ENCODE measurements around the gene ANKUB1.
"Not testable (repeated sequence)": the region's sequence is repeated elsewhere in the genome, so short reads cannot be mapped to it uniquely, and the experiment has no call there.

Gene ANKUB1, protein sequence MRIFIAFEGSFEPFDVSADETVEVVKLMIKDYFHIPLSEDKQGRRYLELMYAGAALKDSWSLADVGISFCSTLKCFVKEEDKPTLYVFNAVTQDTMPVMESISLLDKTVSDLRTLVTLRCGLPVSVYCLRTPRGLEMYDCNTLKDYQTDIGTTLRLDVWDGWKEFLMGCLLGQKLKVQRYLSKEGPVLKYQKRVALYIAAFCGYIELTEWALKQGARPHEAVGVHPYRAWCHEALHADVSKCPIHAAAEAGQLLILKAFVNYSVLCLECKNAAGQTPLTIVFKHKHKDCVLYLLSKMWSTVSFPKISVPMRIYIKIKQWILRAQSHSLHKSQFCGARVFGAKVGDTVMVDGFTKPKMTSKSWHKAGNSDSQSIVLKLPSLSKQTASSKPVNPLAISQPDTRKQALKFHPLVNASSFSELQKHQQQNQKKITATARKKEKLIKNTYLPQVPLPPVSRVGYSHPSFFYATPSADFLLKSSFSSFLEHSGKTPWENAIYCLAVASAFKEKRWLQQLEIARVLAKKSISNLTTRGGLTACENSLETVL

DNA sequence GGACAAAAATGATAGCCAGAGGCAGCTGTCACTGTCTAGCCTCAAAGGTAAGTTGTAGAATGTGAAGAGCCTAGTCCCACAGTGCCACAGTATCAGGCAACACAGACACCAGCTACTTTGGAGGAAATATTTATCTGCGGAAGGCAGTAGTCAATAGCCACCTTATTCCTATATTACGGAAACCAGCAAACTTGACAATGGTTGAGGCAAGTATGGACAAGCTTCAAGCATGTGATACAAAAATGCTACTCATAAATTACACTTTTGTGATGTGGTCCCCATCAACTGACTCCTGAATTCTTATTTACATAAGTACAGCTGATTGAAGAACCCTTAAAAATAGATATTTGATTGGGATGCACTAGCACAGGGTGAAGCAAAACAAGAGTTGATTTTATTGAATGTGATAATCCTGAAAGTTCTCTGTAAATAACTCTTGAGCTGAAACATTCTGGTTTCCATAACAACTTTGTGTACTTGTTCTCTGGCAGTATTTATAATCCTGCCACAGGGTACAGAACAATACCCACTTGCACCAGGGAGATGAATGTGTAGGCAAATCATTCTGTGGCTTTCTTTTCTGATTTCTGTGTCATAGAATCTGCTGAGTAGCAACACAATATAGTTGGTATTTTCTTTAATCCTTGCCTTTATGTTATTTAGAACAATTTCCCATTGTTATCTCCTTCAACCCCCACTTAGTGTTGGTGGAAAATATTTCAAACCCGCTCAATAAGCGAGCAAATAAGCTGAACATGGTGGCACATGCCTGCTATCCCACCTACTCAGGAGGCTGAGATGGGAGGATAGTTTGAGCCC, at the start of gene ANKUB1:
Gene ANKUB1 (minus strand): TSS at position 103 of the 819 bp plus-strand sequence. CDS start 188 bp downstream, outside the sequence.
- H3K27me3 Mint-ChIP-seq, result peaks cover 9% of the 10 kb centered on the region

DNA sequence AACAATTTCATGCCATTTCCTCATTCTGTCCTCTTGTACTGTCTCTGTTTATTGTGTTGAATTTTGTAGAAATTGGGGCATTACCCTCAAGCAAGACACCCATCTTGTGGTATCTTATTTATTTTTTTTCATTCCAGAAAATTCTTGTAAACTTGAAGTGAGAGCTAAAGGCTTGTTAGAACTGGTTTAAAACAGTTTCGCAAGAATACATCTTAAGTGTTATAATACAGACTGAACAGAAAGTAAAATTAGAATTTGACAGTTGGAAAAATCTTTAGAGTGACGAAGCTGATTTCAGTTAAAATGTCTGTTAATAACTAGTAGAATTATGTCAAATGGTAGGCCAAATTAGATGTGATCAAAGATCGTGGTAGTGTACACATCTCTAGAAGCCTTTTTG, 47.5 kb upstream of the ANKUB1 start:
- no peak overlapping the region for H3K4me3 Mint-ChIP-seq
- no peak overlapping the region for H3K27ac Mint-ChIP-seq
- no peak for ATAC-seq

More for the DNA sequence above, at the start of gene ANKUB1:
- no peak for ATAC-seq
- Mint-ChIP-seq H3K27ac (no peak within 1 kb of the TSS), H3K36me3 (no peaks in the 10 kb centered on the region), H3K4me3 (no peak within 1 kb of the TSS), H3K4me1 (no peaks in the 10 kb centered on the region), H3K9me3 (no peaks in the 10 kb centered on the region)

DNA sequence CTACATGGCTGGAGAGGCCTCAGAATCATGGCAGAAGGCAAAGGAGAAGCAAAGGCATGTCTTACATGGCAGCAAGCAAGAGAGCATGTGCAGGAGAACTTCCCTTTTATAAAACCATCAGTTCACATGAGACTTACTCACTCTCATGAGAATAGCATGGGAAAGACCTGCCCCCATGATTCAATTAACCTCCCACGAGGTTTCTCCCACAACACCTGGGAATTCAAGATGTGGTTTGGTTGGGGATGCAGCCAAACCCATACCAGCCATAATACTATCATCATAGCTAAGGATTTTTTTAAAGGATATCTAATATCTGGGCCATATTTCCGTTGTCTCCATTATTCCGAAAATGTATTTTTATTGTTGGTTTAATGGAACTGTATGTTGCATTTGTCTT, 47.1 kb upstream of the ANKUB1 start:
- H3K27ac Mint-ChIP-seq, H3K27me3 Mint-ChIP-seq, ATAC-seq, H3K4me3 Mint-ChIP-seq: not testable (repeated sequence)
- Mint-ChIP-seq H3K9me3 (peaks cover 15% of the 10 kb centered on the region), H3K4me1 (peaks cover 37% of the 10 kb centered on the region), H3K36me3 (peaks cover 43% of the 10 kb centered on the region)

More for the DNA sequence above, 47.5 kb upstream of the ANKUB1 start:
- Mint-ChIP-seq H3K4me1 (peaks cover 41% of the 10 kb centered on the region), H3K36me3 (peaks cover 39% of the 10 kb centered on the region), H3K9me3 (peaks cover 13% of the 10 kb centered on the region), H3K27me3 (no peaks in the 10 kb centered on the region)

DNA sequence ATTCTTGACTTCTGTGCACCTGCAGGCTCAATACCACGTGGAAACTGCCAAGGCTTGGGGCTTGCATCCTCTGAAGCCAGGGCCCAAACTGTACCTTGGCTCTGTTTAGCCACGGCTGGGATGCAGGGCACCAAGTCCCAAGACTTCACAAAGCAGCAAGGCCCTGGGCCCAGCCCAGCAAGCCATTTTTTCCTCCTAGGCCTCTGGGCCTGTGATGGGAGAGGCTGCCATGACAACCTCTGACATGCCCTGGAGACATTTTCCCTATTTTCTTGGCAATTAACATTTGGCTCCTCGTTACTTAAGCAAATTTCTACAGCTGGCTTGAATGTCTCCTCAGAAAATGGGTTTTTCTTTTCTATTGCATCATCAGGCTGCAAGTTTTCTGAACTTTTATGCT, 46.1 kb upstream of the ANKUB1 start:
- Mint-ChIP-seq H3K9me3 (peaks cover 16% of the 10 kb centered on the region), H3K36me3 (peaks cover 46% of the 10 kb centered on the region), H3K4me1 (peaks cover 28% of the 10 kb centered on the region)
- H3K4me3 Mint-ChIP-seq, H3K27me3 Mint-ChIP-seq, H3K27ac Mint-ChIP-seq, ATAC-seq: not testable (repeated sequence)

DNA sequence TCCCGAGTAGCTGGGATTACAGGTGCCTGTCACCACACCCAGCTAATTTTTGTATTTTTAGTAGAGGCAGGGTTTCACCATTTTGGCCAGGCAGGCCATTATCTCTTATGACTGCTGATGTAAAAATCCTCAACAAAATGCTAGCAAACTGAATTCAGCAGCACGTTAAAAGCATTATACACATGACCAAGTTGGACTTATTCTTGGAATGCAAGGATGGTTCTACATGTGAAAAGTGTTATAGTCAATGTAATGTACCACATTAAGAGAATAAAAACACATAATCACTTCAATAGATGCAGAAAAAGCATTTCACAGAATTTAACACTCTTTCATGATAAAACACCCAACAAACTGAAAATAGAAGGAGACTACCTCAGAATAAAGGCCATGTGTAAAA, 40.9 kb upstream of the ANKUB1 start:
- no peak for ATAC-seq
- Mint-ChIP-seq H3K36me3 (peaks cover 65% of the 10 kb centered on the region), H3K27me3 (no peaks in the 10 kb centered on the region), H3K4me1 (no peaks in the 10 kb centered on the region), H3K9me3 (peaks cover 24% of the 10 kb centered on the region), H3K4me3 (no peak overlapping the region), H3K27ac (no peak overlapping the region)

DNA sequence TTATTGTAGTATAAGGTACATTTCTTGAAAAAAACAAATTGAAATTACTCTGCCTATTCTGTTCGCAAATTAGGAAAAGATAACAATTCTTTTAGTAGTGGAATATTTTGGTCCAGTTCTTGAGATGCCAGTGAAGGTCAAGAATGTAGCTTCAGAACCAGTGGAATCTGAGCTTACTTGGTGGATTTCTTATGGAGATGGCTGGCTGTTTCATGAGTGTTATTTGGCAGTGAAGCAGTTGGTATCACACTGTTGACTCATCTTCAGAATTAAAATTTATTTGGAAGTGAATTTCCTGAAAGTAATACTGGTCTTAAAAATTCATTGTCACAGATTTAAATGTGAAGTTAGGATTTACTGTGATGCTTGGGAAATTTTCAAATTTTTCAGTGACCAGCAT, 39.7 kb upstream of the ANKUB1 start:
- no peaks in the 10 kb centered on the region for H3K4me1 Mint-ChIP-seq
- H3K4me3 Mint-ChIP-seq, result no peak overlapping the region
- no peak for ATAC-seq
- peaks cover 54% of the 10 kb centered on the region for H3K36me3 Mint-ChIP-seq
- no peak overlapping the region for H3K27ac Mint-ChIP-seq
- H3K27me3 Mint-ChIP-seq, result no peaks in the 10 kb centered on the region
- peaks cover 18% of the 10 kb centered on the region for H3K9me3 Mint-ChIP-seq

DNA sequence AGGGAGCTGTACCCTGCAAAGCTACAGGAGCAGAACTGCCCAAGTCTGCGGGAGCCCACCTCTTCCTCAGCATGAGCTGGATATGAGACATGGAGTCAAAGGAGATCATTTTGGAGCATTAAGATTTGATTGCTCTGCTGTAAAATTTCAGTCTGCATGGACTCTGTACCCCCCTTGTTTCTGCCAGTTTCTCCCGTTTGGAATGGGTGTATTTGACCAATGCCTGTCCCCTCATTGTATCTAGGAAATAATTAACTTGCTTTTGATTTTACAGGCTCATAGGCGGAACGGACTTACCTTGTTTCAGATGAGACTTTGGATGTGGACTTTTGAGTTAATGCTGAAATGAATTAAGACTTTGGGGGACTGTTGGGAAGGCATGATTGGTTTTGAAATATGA, 39.0 kb upstream of the ANKUB1 start:
- peaks cover 18% of the 10 kb centered on the region for H3K9me3 Mint-ChIP-seq
- H3K27me3 Mint-ChIP-seq, result no peaks in the 10 kb centered on the region

DNA sequence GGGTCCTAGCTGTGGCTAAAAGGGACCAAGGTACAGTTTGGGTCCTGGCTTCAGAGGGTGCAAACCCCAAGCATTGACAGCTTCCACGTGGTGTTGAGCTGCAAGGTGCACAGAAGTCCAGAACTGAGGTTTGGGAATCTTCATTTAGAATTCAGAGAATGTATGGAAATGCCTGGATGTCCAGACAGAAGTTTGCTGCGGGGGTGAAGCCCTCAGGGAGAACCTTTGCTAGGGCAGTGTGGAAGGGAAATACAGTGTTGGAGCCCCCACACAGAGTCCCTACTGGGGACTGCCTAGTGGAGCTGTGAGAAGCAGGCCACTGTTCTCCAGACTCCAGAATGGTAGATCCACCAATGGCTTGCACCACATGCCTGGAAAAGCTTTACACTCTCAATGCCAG, 38.5 kb upstream of the ANKUB1 start:
- Mint-ChIP-seq H3K4me3 (no peak overlapping the region), H3K27ac (no peak overlapping the region)

More for the DNA sequence above, 39.0 kb upstream of the ANKUB1 start:
- ATAC-seq, result no peak
- Mint-ChIP-seq H3K4me3 (no peak overlapping the region), H3K4me1 (no peaks in the 10 kb centered on the region), H3K27ac (no peak overlapping the region), H3K36me3 (peaks cover 46% of the 10 kb centered on the region)

DNA sequence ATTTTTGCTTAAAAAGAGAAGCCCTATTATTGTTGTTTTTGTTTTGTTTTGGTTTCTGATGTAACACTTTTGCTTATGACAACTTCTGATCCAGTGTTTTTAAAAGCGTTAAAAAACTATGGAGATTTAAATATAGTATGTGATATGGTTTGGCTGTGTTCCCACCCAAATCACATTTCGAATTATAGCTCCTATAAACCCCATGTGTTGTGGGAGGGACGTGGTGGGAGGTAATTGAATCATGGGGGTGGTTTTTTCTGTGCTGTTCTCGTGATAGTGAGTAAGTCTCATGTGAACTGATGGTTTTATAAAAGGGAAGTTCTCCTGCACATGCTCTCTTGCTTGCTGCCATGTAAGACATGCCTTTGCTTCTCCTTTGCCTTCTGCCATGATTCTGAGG, 37.3 kb upstream of the ANKUB1 start:
- Mint-ChIP-seq H3K4me1 (peaks cover 11% of the 10 kb centered on the region), H3K36me3 (peaks cover 47% of the 10 kb centered on the region), H3K9me3 (peaks cover 13% of the 10 kb centered on the region)
- H3K27ac Mint-ChIP-seq, H3K4me3 Mint-ChIP-seq, H3K27me3 Mint-ChIP-seq, ATAC-seq: not testable (repeated sequence)

More for the DNA sequence above, 38.5 kb upstream of the ANKUB1 start:
- H3K9me3 Mint-ChIP-seq, result peaks cover 18% of the 10 kb centered on the region
- no peaks in the 10 kb centered on the region for H3K27me3 Mint-ChIP-seq
- no peak for ATAC-seq
- peaks cover 44% of the 10 kb centered on the region for H3K36me3 Mint-ChIP-seq
- peaks cover 3% of the 10 kb centered on the region for H3K4me1 Mint-ChIP-seq

DNA sequence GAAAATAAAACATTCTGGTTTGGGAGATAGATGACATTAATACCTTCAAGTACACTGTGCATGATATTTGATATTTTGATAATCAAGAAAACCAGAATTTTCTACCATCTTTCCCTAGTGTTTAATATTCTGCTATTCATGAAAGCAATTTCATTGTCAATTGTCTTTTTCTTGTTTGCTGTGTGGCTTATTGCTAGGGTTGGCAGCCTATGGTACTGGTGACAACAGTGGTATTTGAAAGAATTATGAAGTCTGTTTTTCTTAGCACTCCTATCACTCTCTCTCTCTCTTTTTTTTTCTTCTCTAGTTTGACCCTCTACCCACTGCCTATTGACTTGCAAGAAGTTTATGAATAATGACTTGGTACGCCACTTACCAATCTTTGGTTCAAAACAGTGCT, 36.0 kb upstream of the ANKUB1 start:
- H3K4me1 Mint-ChIP-seq, result peaks cover 17% of the 10 kb centered on the region

DNA sequence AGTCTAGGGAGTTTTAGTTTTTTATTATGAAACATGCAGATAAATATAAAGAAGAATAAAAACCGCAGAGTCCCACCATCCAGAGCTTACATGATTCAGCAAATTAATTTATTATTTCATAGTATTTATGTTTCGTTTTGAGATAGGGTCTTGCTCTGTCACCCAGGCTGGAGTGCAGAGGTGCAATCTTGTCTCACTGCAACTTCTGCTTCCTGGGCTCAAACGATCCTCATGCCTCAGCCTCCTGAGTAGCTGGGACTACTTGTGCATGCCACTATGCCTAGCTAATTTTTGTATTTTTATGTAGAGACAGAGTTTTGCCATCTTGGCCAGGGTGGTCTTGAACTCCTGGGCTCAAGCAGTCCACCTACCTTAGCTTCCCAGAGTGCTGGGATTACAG, 34.3 kb upstream of the ANKUB1 start:
- no peaks in the 10 kb centered on the region for H3K27me3 Mint-ChIP-seq
- H3K27ac Mint-ChIP-seq, result no peak overlapping the region
- peaks cover 25% of the 10 kb centered on the region for H3K4me1 Mint-ChIP-seq
- no peak for ATAC-seq
- peaks cover 13% of the 10 kb centered on the region for H3K9me3 Mint-ChIP-seq
- no peak overlapping the region for H3K4me3 Mint-ChIP-seq
- H3K36me3 Mint-ChIP-seq, result peaks cover 43% of the 10 kb centered on the region

More for the DNA sequence above, 36.0 kb upstream of the ANKUB1 start:
- peaks cover 14% of the 10 kb centered on the region for H3K9me3 Mint-ChIP-seq
- H3K4me3 Mint-ChIP-seq, result no peak overlapping the region
- H3K36me3 Mint-ChIP-seq, result peaks cover 48% of the 10 kb centered on the region
- no peak for ATAC-seq
- H3K27me3 Mint-ChIP-seq, result no peaks in the 10 kb centered on the region
- H3K27ac Mint-ChIP-seq, result no peak overlapping the region

DNA sequence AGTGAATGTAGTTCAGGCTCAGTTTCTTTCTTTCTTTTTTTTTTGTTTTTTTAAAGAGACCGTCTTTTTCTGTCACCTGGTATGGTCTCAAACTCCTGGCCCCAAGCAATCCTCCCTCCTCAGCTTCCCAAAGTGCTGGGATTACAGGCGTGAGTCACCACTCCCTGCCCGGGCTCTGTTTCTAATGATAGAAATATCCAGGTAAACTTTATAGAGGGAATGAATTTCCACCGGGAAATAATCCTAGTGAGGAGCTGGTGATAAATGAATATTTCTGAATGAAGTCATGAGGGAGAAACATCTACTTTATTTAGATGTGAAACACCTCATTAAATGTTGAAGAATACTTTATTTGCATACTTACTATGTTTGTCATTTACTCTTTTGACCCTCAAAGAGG, 27.8 kb upstream of the ANKUB1 start:
- peaks cover 3% of the 10 kb centered on the region for H3K9me3 Mint-ChIP-seq
- no peaks in the 10 kb centered on the region for H3K27me3 Mint-ChIP-seq
- peaks cover 64% of the 10 kb centered on the region for H3K4me1 Mint-ChIP-seq
- H3K4me3 Mint-ChIP-seq, result no peak overlapping the region
- H3K36me3 Mint-ChIP-seq, result peaks cover 37% of the 10 kb centered on the region
- ATAC-seq, result no peak
- no peak overlapping the region for H3K27ac Mint-ChIP-seq

DNA sequence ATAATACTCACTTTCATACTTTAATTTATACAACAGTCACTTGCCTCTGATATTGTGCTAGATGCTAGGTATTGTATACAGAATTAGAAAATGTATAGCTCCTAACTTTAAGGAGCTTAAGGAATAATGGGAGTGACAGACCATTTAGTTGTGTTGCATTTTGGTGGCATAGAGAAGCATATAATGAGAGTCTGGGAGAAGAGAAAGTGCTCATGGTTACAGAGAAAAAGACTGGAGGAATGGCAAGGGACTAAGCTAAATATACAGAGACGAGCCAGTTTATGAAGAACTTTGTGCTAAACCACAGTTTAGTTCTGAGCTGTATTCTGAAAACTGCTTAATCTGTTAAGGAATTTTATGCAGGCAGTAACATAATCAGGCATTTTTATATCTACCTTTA, 27.1 kb upstream of the ANKUB1 start:
- peaks cover 3% of the 10 kb centered on the region for H3K9me3 Mint-ChIP-seq
- H3K27me3 Mint-ChIP-seq, result no peaks in the 10 kb centered on the region
- H3K36me3 Mint-ChIP-seq, result peaks cover 36% of the 10 kb centered on the region
- H3K27ac Mint-ChIP-seq, result no peak overlapping the region
- ATAC-seq, result no peak
- H3K4me1 Mint-ChIP-seq, result peaks cover 71% of the 10 kb centered on the region
- no peak overlapping the region for H3K4me3 Mint-ChIP-seq

DNA sequence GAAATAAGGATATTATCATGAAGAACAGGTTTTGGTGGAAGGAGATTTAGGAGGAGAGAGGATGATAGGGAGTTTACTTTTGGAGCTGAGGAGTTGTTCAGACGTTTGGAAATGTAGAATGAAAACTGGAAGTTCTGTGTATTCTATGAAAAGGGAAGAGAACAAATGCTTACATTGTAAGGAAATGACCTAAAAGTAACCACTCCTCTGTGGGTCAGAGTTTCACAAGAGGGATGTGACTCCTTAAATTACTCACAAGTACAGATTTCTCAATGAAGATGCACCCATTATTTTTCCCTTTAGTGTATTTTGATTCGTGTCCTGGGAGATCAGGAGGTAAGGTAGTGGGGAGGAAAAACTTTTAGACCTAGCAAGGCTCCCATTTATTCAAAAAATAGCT, 24.6 kb upstream of the ANKUB1 start:
- no peak overlapping the region for H3K4me3 Mint-ChIP-seq
- peaks cover 75% of the 10 kb centered on the region for H3K4me1 Mint-ChIP-seq

DNA sequence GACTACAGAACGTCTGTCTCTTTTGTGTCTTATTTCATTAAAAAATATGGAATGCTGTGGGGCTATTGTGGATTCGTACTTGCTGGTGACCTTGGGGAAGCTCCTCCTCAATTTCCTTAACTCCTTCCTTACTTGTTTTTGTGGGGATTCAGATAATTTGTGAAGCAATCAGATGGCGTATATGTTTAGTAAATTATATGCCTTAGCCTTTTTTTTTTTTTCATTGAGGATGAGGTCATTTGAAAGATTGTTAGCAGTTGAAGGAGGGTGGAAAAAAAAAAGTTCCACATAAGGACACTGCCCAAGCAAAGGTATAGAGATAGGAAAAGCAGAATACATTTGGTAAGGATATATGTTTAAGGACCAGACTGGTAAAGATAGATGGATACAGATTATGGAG, 24.0 kb upstream of the ANKUB1 start:
- ATAC-seq, result no peak
- Mint-ChIP-seq H3K9me3 (no peaks in the 10 kb centered on the region), H3K4me1 (peaks cover 74% of the 10 kb centered on the region), H3K4me3 (no peak overlapping the region), H3K27me3 (no peaks in the 10 kb centered on the region), H3K36me3 (peaks cover 18% of the 10 kb centered on the region), H3K27ac (peak overlapping the region; percentile 6)

More for the DNA sequence above, 24.6 kb upstream of the ANKUB1 start:
- H3K27ac Mint-ChIP-seq, result peak overlapping the region; percentile 6
- H3K9me3 Mint-ChIP-seq, result no peaks in the 10 kb centered on the region
- H3K27me3 Mint-ChIP-seq, result no peaks in the 10 kb centered on the region
- ATAC-seq, result no peak
- H3K36me3 Mint-ChIP-seq, result peaks cover 23% of the 10 kb centered on the region
